ENCODE data around the gene ENOX1. TPM values are rescaled to one million over a fixed set of nuclear protein-coding genes. Genes with fewer than 3 reads are reported as not detected.

ENOX1 gene
- polyA plus RNA-seq, 1 donor (not counting 4 experiments of a cell fraction or from before 2014, with no cell fraction given) = 1.1 TPM

DNA sequence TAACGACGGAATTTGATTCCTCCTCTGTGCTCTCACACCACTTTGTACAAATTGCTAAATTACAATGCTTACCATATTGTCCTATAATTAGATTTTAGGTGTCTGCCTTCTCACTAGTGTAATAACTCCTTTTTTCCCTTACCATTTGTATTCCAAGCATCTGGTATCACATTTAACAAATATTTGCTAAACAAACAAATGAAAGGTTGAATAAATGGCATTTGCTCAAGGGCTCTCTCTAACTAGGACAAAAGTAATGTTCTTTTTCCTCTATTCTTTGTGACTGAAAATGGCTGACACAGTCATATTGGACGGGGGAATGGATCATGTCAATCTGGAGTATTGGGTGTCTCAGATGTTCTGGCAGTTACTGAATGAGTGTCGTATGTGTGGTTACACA is 99.7 kb downstream of the ENOX1 start:
- Histone ChIP-seq H3K27ac (ENCODE audit: control insufficient read depth, insufficient read depth, low read length) (no peak overlapping the region), H2AFZ (ENCODE audit: control insufficient read depth, low read length) (no peak overlapping the region), H3K36me3 (ENCODE audit: control insufficient read depth in 2 of 2, extremely low read depth in 1 of 2, insufficient read depth in 2 of 2, low read length in 2 of 2) (no peaks in the 10 kb centered on the region), H3K4me1 (ENCODE audit: control insufficient read depth, extremely low read depth, insufficient read depth, low read length) (peaks cover 4% of the 10 kb centered on the region), H3K9ac (ENCODE audit: control insufficient read depth, extremely low read depth, insufficient read depth, low read length) (no peak overlapping the region), H3K9me1 (ENCODE audit: control insufficient read depth, extremely low read depth, insufficient read depth, low read length) (no peaks in the 10 kb centered on the region), H3K4me3 (ENCODE audit: control insufficient read depth in 2 of 3, extremely low read depth in 1 of 3, insufficient read depth in 2 of 3, low read depth in 1 of 3, low read length in 3 of 3) (no peak overlapping the region), H3K9me3 (ENCODE audit: control insufficient read depth, low read depth, low read length) (no peaks in the 10 kb centered on the region), H4K20me1 (ENCODE audit: control insufficient read depth, extremely low read depth, insufficient read depth, low read length) (no peaks in the 10 kb centered on the region), H3K79me2 (ENCODE audit: control insufficient read depth, insufficient read depth, low read length) (no peaks in the 10 kb centered on the region), H3K4me2 (ENCODE audit: control insufficient read depth, extremely low read depth, insufficient read depth, low read depth, low read length) (no peak overlapping the region), H3K27me3 (ENCODE audit: control insufficient read depth, extremely low read depth, insufficient read depth, low read length) (no peaks in the 10 kb centered on the region)
- FAIRE-seq (no peak), DNase-seq (ENCODE audit: low read depth, low spot score) (no peak)
- no peak for TF ChIP-seq EZH2 (IDR thresholded peaks at IDR 0.05; ENCODE audit: low read length)
- TF ChIP-seq, protein P1, sequence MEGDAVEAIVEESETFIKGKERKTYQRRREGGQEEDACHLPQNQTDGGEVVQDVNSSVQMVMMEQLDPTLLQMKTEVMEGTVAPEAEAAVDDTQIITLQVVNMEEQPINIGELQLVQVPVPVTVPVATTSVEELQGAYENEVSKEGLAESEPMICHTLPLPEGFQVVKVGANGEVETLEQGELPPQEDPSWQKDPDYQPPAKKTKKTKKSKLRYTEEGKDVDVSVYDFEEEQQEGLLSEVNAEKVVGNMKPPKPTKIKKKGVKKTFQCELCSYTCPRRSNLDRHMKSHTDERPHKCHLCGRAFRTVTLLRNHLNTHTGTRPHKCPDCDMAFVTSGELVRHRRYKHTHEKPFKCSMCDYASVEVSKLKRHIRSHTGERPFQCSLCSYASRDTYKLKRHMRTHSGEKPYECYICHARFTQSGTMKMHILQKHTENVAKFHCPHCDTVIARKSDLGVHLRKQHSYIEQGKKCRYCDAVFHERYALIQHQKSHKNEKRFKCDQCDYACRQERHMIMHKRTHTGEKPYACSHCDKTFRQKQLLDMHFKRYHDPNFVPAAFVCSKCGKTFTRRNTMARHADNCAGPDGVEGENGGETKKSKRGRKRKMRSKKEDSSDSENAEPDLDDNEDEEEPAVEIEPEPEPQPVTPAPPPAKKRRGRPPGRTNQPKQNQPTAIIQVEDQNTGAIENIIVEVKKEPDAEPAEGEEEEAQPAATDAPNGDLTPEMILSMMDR (optimal IDR thresholded peaks at IDR 0.05 in 1 of 3, IDR thresholded peaks at IDR 0.05 in 1 of 3, conservative IDR thresholded peaks at IDR 0.05 in 1 of 3; ENCODE audit: extremely low read depth in 1 of 3, insufficient read depth in 2 of 3, low read length in 3 of 3) = no peak
- dilution Hi-C loops (cut with MboI; ENCODE audit: extremely low pct_ligation_motif_present, low sequenced_read_pairs) = no loop called here

DNA sequence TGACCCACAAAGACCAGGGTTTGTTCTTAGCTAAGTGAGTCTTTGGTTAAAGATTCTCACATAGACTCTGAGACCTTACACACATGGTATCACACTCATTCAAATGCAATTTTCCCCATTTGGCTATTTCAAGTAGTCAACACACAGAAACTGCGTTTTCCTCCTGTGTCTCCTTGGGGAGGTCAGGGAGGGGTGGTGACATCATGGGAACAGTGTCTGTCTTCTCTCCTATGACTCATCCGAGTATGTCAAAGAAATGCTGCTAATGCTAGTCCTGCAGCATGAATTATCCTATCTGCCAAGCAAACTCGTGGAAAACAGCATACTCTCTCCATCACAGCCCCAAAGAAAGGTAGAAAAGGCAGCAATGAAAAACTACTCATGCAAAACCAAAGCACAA is 100.2 kb downstream of the ENOX1 start:
- dilution Hi-C loops (cut with MboI; ENCODE audit: extremely low pct_ligation_motif_present, low sequenced_read_pairs) = no loop called here
- Histone ChIP-seq H3K36me3 (ENCODE audit: control insufficient read depth in 2 of 2, extremely low read depth in 1 of 2, insufficient read depth in 2 of 2, low read length in 2 of 2) (no peaks in the 10 kb centered on the region), H3K4me1 (ENCODE audit: control insufficient read depth, extremely low read depth, insufficient read depth, low read length) (peaks cover 4% of the 10 kb centered on the region), H3K9me1 (ENCODE audit: control insufficient read depth, extremely low read depth, insufficient read depth, low read length) (no peaks in the 10 kb centered on the region), H3K27ac (ENCODE audit: control insufficient read depth, insufficient read depth, low read length) (no peak overlapping the region), H3K79me2 (ENCODE audit: control insufficient read depth, insufficient read depth, low read length) (no peaks in the 10 kb centered on the region), H2AFZ (ENCODE audit: control insufficient read depth, low read length) (no peak overlapping the region), H3K9me3 (ENCODE audit: control insufficient read depth, low read depth, low read length) (no peaks in the 10 kb centered on the region), H3K4me2 (ENCODE audit: control insufficient read depth, extremely low read depth, insufficient read depth, low read depth, low read length) (no peak overlapping the region), H3K9ac (ENCODE audit: control insufficient read depth, extremely low read depth, insufficient read depth, low read length) (no peak overlapping the region), H4K20me1 (ENCODE audit: control insufficient read depth, extremely low read depth, insufficient read depth, low read length) (no peaks in the 10 kb centered on the region), H3K4me3 (ENCODE audit: control insufficient read depth in 2 of 3, extremely low read depth in 1 of 3, insufficient read depth in 2 of 3, low read depth in 1 of 3, low read length in 3 of 3) (no peak overlapping the region), H3K27me3 (ENCODE audit: control insufficient read depth, extremely low read depth, insufficient read depth, low read length) (no peaks in the 10 kb centered on the region)
- no peak for FAIRE-seq
- TF ChIP-seq, protein P1 (optimal IDR thresholded peaks at IDR 0.05 in 1 of 3, IDR thresholded peaks at IDR 0.05 in 1 of 3, conservative IDR thresholded peaks at IDR 0.05 in 1 of 3; ENCODE audit: extremely low read depth in 1 of 3, insufficient read depth in 2 of 3, low read length in 3 of 3) = no peak
- no peak for TF ChIP-seq EZH2 (IDR thresholded peaks at IDR 0.05; ENCODE audit: low read length)
- DNase-seq (ENCODE audit: low read depth, low spot score) = no peak

All from keratinocyte (primary cell).